H1 (cell line): Measurements from ENCODE around the gene HTR2C. TPM values are rescaled to one million over a fixed set of nuclear protein-coding genes. Genes with fewer than 3 reads are reported as not detected.
"Not testable (repeated sequence)": the region's sequence is repeated elsewhere in the genome, so short reads cannot be mapped to it uniquely, and the experiment has no call there.

ENCODE experiments used
- CTCF ChIA-PET: fragments of 300-600 bp; sonication (Branson Sonifier 250); formaldehyde crosslinking; loops from one replicate; lab custom pipeline; 2021; ENCODE audit not compliant: partially characterized antibody; lab: Charles Lee
- POLR2A ChIA-PET: fragments of 300-600 bp; sonication (Branson Sonifier 250); formaldehyde crosslinking; loops from one replicate; lab custom pipeline; 2021; ENCODE audit warnings: inconsistent platforms; ENCODE audit not compliant: partially characterized antibody; lab: Charles Lee
- DNase-seq, 2 experiments: peaks; one replicate each; pipeline versions ENCODE4 v3.0.0 to v3.0.0-alpha.2; 2010 to 2022; ENCODE audit warnings: low spot score in 2 of 2, low read depth in 1 of 2, mixed read lengths in 1 of 2
- FAIRE-seq: peaks from 2 replicates; lab custom pipeline; 2011; peaks lifted over from hg19 to GRCh38; lab: Jason Lieb, UNC
- H2AFZ ChIP-seq: 2 replicates; pipeline ENCODE4 v1.8.1; 2012; ENCODE audit warnings: low read length, inconsistent platforms
- H2AK5ac ChIP-seq: 2 replicates; pipeline ENCODE4 v1.6.1; 2013; ENCODE audit warnings: low read depth, low read length
- H2BK120ac ChIP-seq: replicated peaks from 2 replicates; pipeline ENCODE3; 2013; ENCODE audit warnings: low read depth, low read length, inconsistent platforms
- H2BK12ac ChIP-seq: 2 replicates; pipeline ENCODE4 v1.6.1; 2013; ENCODE audit warnings: low read depth, low read length
- H2BK15ac ChIP-seq: 2 replicates; pipeline ENCODE4 v1.6.1; 2013; ENCODE audit warnings: low read length
- H2BK20ac ChIP-seq: 2 replicates; pipeline ENCODE4 v1.6.1; 2013; ENCODE audit warnings: low read length
- H2BK5ac ChIP-seq: 2 replicates; pipeline ENCODE4 v1.6.1; 2013; ENCODE audit warnings: low read depth, low read length
- H3K14ac ChIP-seq: 2 replicates; pipeline ENCODE4 v1.6.1; 2013; ENCODE audit warnings: inconsistent platforms; ENCODE audit not compliant: insufficient read length
- H3K18ac ChIP-seq: 2 replicates; pipeline ENCODE4 v1.6.1; 2013; ENCODE audit warnings: low read length; ENCODE audit errors: extremely low read depth
- H3K23ac ChIP-seq: 2 replicates; pipeline ENCODE4 v1.6.1; 2013; ENCODE audit warnings: inconsistent platforms; ENCODE audit not compliant: insufficient read length
- H3K23me2 ChIP-seq: 2 replicates; pipeline ENCODE4 v1.6.1; 2013; ENCODE audit warnings: low read depth, low read length
- H3K27ac ChIP-seq: 2 replicates; pipeline ENCODE4 v1.6.1; 2011; ENCODE audit warnings: low read depth, low read length, inconsistent platforms
- H3K27me3 ChIP-seq, 4 experiments: replicated peaks in 1 of 4; 1 replicate in 1 of 4; 2 replicates in 3 of 4; pipeline versions ENCODE4 v1.6.1 to v1.8.1; 2011 to 2013; ENCODE audit warnings: low read length in 3 of 4, mild to moderate bottlenecking in 3 of 4, inconsistent platforms in 2 of 4, mixed read lengths in 2 of 4, moderate library complexity in 1 of 4; ENCODE audit not compliant: control insufficient read depth in 3 of 4, insufficient read depth in 3 of 4; ENCODE audit errors: extremely low read depth in 1 of 4
- H3K36me3 ChIP-seq, 4 experiments: 2 replicates each; pipeline versions ENCODE4 v1.6.1 to v1.8.1; 2011 to 2013; ENCODE audit warnings: mild to moderate bottlenecking in 4 of 4, low read length in 3 of 4, moderate library complexity in 2 of 4, control low read depth in 1 of 4, inconsistent platforms in 1 of 4; ENCODE audit not compliant: insufficient read depth in 4 of 4, control insufficient read depth in 2 of 4
- H3K4ac ChIP-seq: replicated peaks from 2 replicates; pipeline ENCODE3; 2013; ENCODE audit warnings: low read length, low read depth, mixed read lengths, inconsistent platforms; ENCODE audit not compliant: insufficient read length
- H3K4me1 ChIP-seq, 4 experiments: replicated peaks in 1 of 4; 1 replicate in 1 of 4; 2 replicates in 3 of 4; pipeline versions ENCODE4 v1.6.1 to v1.8.1; 2011 to 2013; ENCODE audit warnings: low read length in 3 of 4, inconsistent platforms in 2 of 4, mixed read lengths in 1 of 4; ENCODE audit not compliant: insufficient read depth in 4 of 4, control insufficient read depth in 3 of 4
- H3K4me2 ChIP-seq, 2 experiments: 2 replicates each; pipeline versions ENCODE4 v1.6.1 to v1.8.1; 2011 to 2013; ENCODE audit warnings: low read depth in 2 of 2, low read length in 2 of 2, control low read depth in 1 of 2, inconsistent platforms in 1 of 2, mild to moderate bottlenecking in 1 of 2; ENCODE audit not compliant: insufficient read depth in 1 of 2
- H3K4me3 ChIP-seq, 4 experiments: fragments of 200-600, 300-600 bp in 1 of 4; sonication (generic), shearing (Covaris generic), sonication (Bioruptor Twin) in 1 of 4; 2 replicates each; pipeline versions ENCODE4 v1.5.1 to v1.8.1; 2011 to 2016; ENCODE audit warnings: low read length in 4 of 4, low read depth in 3 of 4, control low read depth in 2 of 4, inconsistent platforms in 2 of 4, mild to moderate bottlenecking in 2 of 4, mixed read lengths in 1 of 4, moderate library complexity in 1 of 4; ENCODE audit not compliant: insufficient read depth in 2 of 4; ENCODE audit errors: extremely low read depth in 1 of 4
- H3K56ac ChIP-seq: replicated peaks from 2 replicates; pipeline ENCODE3; 2013; ENCODE audit warnings: low read depth, mild to moderate bottlenecking, mixed read lengths, low read length, inconsistent platforms; ENCODE audit not compliant: insufficient read length
- H3K79me1 ChIP-seq: 2 replicates; pipeline ENCODE4 v1.6.1; 2013; ENCODE audit warnings: low read depth, low read length, control low read depth
- H3K79me2 ChIP-seq, 2 experiments: 2 replicates each; pipeline versions ENCODE4 v1.6.1 to v1.8.1; 2012 to 2013; ENCODE audit warnings: low read length in 2 of 2, mild to moderate bottlenecking in 2 of 2, inconsistent platforms in 1 of 2; ENCODE audit not compliant: insufficient read depth in 2 of 2, control insufficient read depth in 1 of 2
- H3K9ac ChIP-seq, 4 experiments: replicated peaks in 1 of 4; 1 replicate in 1 of 4; 2 replicates in 3 of 4; pipeline versions ENCODE4 v1.6.1 to v1.8.1; 2011 to 2013; ENCODE audit warnings: low read depth in 3 of 4, low read length in 3 of 4, control low read depth in 2 of 4, mild to moderate bottlenecking in 2 of 4, moderate library complexity in 2 of 4, inconsistent platforms in 1 of 4; ENCODE audit errors: extremely low read depth in 1 of 4
- H3K9me3 ChIP-seq, 2 experiments: 2 replicates each; pipeline versions ENCODE4 v1.6.1 to v1.8.1; 2012 to 2013; ENCODE audit warnings: mild to moderate bottlenecking in 2 of 2, moderate library complexity in 2 of 2, control low read depth in 1 of 2, inconsistent platforms in 1 of 2, low read depth in 1 of 2, low read length in 1 of 2, mixed read lengths in 1 of 2; ENCODE audit not compliant: insufficient read depth in 2 of 2
- H4K20me1 ChIP-seq, 2 experiments: replicated peaks in 1 of 2; 2 replicates each; pipeline versions ENCODE3 to v1.8.1; 2011 to 2013; ENCODE audit warnings: inconsistent platforms in 2 of 2, low read length in 2 of 2, mild to moderate bottlenecking in 1 of 2; ENCODE audit not compliant: insufficient read depth in 2 of 2, control insufficient read depth in 1 of 2
- H4K5ac ChIP-seq: 2 replicates; pipeline ENCODE4 v1.6.1; 2013; ENCODE audit warnings: low read length, low read depth, mixed read lengths, inconsistent platforms; ENCODE audit not compliant: insufficient read length
- H4K8ac ChIP-seq: 2 replicates; pipeline ENCODE4 v1.8.0; 2013; ENCODE audit warnings: mild to moderate bottlenecking, moderate library complexity, low read length, inconsistent platforms; ENCODE audit not compliant: insufficient read depth; ENCODE audit errors: extremely low read depth
- H4K91ac ChIP-seq: replicated peaks from 2 replicates; pipeline ENCODE3; 2013; ENCODE audit warnings: low read length, mixed read lengths, inconsistent platforms; ENCODE audit not compliant: insufficient read length
- WGBS, 2 experiments: shearing (Covaris generic) in 1 of 2; methylation state at CpG; one replicate each; pipeline versions ENCODE4 v1.1.6 to v1.1.7; 2013 to 2015; ENCODE audit warnings: low lambda C conversion rate in 2 of 2, mixed read lengths in 2 of 2, inconsistent platforms in 1 of 2, low coverage in 1 of 2, missing lambda C conversion rate in 1 of 2; ENCODE audit not compliant: insufficient replicate concordance in 2 of 2, insufficient coverage in 1 of 2, insufficient read length in 1 of 2; ENCODE audit errors: extremely low coverage in 1 of 2, missing lambda C conversion rate in 1 of 2; 5-methylcytosine and 5-hydroxymethylcytosine counted together
- polyA plus RNA-seq, 7 experiments: library from polyadenylated mRNA; depleted of rRNA in 3 of 7; stranded (reverse) in 5 of 7; unstranded in 2 of 7; fragments of >200 nt in 5 of 7; fragments of 200-250 nt in 2 of 7; gene quantifications; 1 replicate in 5 of 7; 2 replicates in 1 of 7; 4 replicates in 1 of 7; pipeline versions ENCODE4 v1.2.1 to v1.2.3, GENCODE V29; 2011 to 2013; ENCODE audit warnings: missing spikeins in 2 of 7, mixed read lengths in 2 of 7
- total RNA-seq: library from RNA; stranded (reverse); fragmentation: NEBNext Ultra II Directional; extraction: Animal tissue kit (Norgen Biotek cat#: 25700); gene quantifications from 2 replicates; pipeline ENCODE4 v1.2.1, GENCODE V29; 2021

HTR2C gene
- total and polyA plus RNA-seq, 2 of the 8 experiments (the other 6 are each of a cell fraction or from before 2014, with no cell fraction given) = 1.7 to 2.0 TPM

DNA sequence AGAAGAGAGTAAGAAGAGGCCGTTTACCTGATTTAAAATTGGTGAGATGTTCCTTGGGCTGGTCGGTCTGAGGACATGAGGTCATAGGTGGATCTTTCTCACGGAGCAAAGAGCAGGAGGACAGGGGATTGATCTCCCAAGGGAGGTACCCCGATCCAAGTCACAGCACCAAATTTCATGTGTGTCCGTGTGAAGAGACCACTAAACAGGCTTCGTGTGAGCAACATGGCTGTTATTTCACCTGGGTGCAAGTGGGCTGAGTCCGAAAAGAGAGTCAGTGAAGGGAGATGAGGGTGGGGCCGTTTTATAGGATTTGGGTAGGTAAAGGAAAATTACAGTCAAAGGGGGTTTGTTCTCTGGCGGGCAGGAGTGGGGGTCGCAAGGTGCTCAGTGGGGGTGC lies 22.7 kb downstream of the HTR2C start:
- H2BK15ac ChIP-seq, H4K5ac ChIP-seq, CTCF ChIA-PET, H2BK5ac ChIP-seq, H3K23me2 ChIP-seq, H3K18ac ChIP-seq, H3K36me3 ChIP-seq, FAIRE-seq, H3K27me3 ChIP-seq, H3K4ac ChIP-seq, H3K79me2 ChIP-seq, H2BK120ac ChIP-seq, H4K91ac ChIP-seq, H3K79me1 ChIP-seq, H4K8ac ChIP-seq, H3K27ac ChIP-seq, H2BK12ac ChIP-seq, H3K56ac ChIP-seq, H2AK5ac ChIP-seq, DNase-seq, H3K9ac ChIP-seq, H4K20me1 ChIP-seq, H3K14ac ChIP-seq, POLR2A ChIA-PET, H2BK20ac ChIP-seq, H2AFZ ChIP-seq, H3K9me3 ChIP-seq, H3K23ac ChIP-seq, H3K4me1 ChIP-seq: not testable (repeated sequence)
- Histone ChIP-seq H3K4me2 (peak overlapping the region in 1 of 2 experiments; percentile 24; a peak in 1 of 4 replicates), H3K4me3 (peak overlapping the region in 2 of 4 experiments; percentile 6 to 43; a peak in 3 of 8 replicates)
- 77% methylated on average over 6 of the region's 10 CpGs; no CpG with 5 or more reads in 1 of the 2 experiments for WGBS, 2 experiments
